IMR-90 (cell line): Measurements from ENCODE around the gene ATF7IP.

ENCODE experiments used
- CEBPB ChIP-seq: IDR thresholded peaks from 2 replicates; pipeline ENCODE4 v1.6.1; 2012; ENCODE audit warnings: low read depth, low read length, improper control_type of control experiment
- CTCF ChIP-seq: conservative IDR thresholded peaks from 2 replicates; pipeline ENCODE4 v1.5.1; 2012; ENCODE audit warnings: mild to moderate bottlenecking, low read depth, low read length, improper control_type of control experiment
- RAD21 ChIP-seq: IDR thresholded peaks from 2 replicates; pipeline ENCODE4 v1.6.1; 2012; ENCODE audit warnings: low read length, improper control_type of control experiment
- RCOR1 ChIP-seq: IDR thresholded peaks from 2 replicates; pipeline ENCODE4 v1.6.1; 2012; ENCODE audit warnings: mild to moderate bottlenecking, low read length, improper control_type of control experiment; ENCODE audit not compliant: insufficient replicate concordance
- RFX5 ChIP-seq: IDR thresholded peaks from 2 replicates; pipeline ENCODE4 v1.8.0; 2012; ENCODE audit warnings: low read depth, mild to moderate bottlenecking, low read length, moderate library complexity
- TF ChIP-seq, protein P1 (sequence below): fragments of 150-350 bp; IDR thresholded peaks from 2 replicates; pipeline ENCODE4 v1.6.1; 2017; ENCODE audit warnings: mild to moderate bottlenecking, antibody characterized with exemption, low read length, low read depth

GRCh38 chr12:14540801-14541462, 175.4 kb downstream of the ATF7IP start:
- TF ChIP-seq CTCF: no peak
- no peak for TF ChIP-seq RFX5
- TF ChIP-seq, protein P1, sequence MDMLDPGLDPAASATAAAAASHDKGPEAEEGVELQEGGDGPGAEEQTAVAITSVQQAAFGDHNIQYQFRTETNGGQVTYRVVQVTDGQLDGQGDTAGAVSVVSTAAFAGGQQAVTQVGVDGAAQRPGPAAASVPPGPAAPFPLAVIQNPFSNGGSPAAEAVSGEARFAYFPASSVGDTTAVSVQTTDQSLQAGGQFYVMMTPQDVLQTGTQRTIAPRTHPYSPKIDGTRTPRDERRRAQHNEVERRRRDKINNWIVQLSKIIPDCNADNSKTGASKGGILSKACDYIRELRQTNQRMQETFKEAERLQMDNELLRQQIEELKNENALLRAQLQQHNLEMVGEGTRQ: no peak
- no peak for TF ChIP-seq RCOR1
- no peak for TF ChIP-seq RAD21
- no peak for TF ChIP-seq CEBPB
